NCI-H1694 (cell line): Measurements from ENCODE around the gene MBP.

Experiments used
- DNase-seq: peaks from one replicate; lab custom pipeline; 2025; lab: John Stamatoyannopoulos, UW

MBP gene

GRCh38 chr18:77132369-77133050 lies at the start of gene MBP:
Gene MBP, minus strand, starts transcription at chr18:77132783. Its CDS starts 27,522 bp downstream, at chr18:77105261.
- DNase-seq: no peak

- no peak for DNase-seq
Measured at GRCh38 chr18:77181950-77182707, 49.5 kb upstream of the MBP start.

- DNase-seq: no peak
Measured at GRCh38 chr18:77178559-77178958, 46.0 kb upstream of the MBP start.

GRCh38 chr18:77177009-77177408 lies 44.4 kb upstream of the MBP start:
- DNase-seq: no peak

- DNase-seq: peak; percentile 65
Measured at GRCh38 chr18:77173275-77174030, 40.9 kb upstream of the MBP start.

GRCh38 chr18:77170890-77171410 lies 38.4 kb upstream of the MBP start:
- DNase-seq: no peak

- no peak for DNase-seq
Measured at GRCh38 chr18:77168811-77169311, 36.3 kb upstream of the MBP start.

GRCh38 chr18:77167251-77167650 lies 34.7 kb upstream of the MBP start:
- DNase-seq: no peak

- DNase-seq: no peak
Measured at GRCh38 chr18:77166523-77166922, 33.9 kb upstream of the MBP start.

- DNase-seq: peak; percentile 25
Measured at GRCh38 chr18:77165503-77166188, 33.1 kb upstream of the MBP start.

- no peak for DNase-seq
Measured at GRCh38 chr18:77164763-77165485, 32.3 kb upstream of the MBP start.

- DNase-seq: no peak
Measured at GRCh38 chr18:77164026-77164425, 31.4 kb upstream of the MBP start.

- DNase-seq: no peak
Measured at GRCh38 chr18:77162580-77162979, 30.0 kb upstream of the MBP start.

- DNase-seq: no peak
Measured at GRCh38 chr18:77161961-77162360, 29.4 kb upstream of the MBP start.

- no peak for DNase-seq
Measured at GRCh38 chr18:77161383-77161782, 28.8 kb upstream of the MBP start.

GRCh38 chr18:77160515-77160914 lies 27.9 kb upstream of the MBP start:
- no peak for DNase-seq

GRCh38 chr18:77157312-77157711 lies 24.7 kb upstream of the MBP start:
- no peak for DNase-seq

- no peak for DNase-seq
Measured at GRCh38 chr18:77155031-77155430, 22.4 kb upstream of the MBP start.

GRCh38 chr18:77153404-77153803 lies 20.8 kb upstream of the MBP start:
- no peak for DNase-seq

GRCh38 chr18:77151772-77152520 lies 19.4 kb upstream of the MBP start:
- DNase-seq: no peak
